ENCODE results near the gene CCL11. TPM values are rescaled to one million over a fixed set of nuclear protein-coding genes. Genes with fewer than 3 reads are reported as not detected.

Gene CCL11
- polyA plus RNA-seq, 1 donor from 2014 or later = not detected

DNA sequence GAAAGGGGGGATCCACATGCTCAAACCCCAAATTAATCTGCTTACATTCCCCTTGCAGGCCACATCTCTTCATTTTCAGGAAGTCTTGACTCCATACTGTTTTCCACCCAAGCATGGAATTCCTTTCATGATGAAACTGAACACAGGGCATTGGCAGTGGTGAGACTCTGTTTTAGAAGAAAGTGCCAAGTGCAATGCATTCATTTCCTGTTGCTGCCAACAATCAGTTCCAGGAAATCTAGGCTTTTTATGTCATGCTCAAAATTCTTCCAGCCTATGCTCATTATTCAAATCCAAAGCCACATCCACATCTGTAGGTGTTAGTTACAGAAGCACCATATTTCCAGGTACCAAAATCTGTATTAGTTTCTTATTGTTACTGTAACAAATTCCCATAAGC is 26.4 kb upstream of the CCL11 start:
- TF ChIP-seq, protein P1, sequence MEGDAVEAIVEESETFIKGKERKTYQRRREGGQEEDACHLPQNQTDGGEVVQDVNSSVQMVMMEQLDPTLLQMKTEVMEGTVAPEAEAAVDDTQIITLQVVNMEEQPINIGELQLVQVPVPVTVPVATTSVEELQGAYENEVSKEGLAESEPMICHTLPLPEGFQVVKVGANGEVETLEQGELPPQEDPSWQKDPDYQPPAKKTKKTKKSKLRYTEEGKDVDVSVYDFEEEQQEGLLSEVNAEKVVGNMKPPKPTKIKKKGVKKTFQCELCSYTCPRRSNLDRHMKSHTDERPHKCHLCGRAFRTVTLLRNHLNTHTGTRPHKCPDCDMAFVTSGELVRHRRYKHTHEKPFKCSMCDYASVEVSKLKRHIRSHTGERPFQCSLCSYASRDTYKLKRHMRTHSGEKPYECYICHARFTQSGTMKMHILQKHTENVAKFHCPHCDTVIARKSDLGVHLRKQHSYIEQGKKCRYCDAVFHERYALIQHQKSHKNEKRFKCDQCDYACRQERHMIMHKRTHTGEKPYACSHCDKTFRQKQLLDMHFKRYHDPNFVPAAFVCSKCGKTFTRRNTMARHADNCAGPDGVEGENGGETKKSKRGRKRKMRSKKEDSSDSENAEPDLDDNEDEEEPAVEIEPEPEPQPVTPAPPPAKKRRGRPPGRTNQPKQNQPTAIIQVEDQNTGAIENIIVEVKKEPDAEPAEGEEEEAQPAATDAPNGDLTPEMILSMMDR (IDR thresholded peaks at IDR 0.05; ENCODE audit: poor library complexity, severe bottlenecking) = no peak
- TF ChIP-seq, protein P2, sequence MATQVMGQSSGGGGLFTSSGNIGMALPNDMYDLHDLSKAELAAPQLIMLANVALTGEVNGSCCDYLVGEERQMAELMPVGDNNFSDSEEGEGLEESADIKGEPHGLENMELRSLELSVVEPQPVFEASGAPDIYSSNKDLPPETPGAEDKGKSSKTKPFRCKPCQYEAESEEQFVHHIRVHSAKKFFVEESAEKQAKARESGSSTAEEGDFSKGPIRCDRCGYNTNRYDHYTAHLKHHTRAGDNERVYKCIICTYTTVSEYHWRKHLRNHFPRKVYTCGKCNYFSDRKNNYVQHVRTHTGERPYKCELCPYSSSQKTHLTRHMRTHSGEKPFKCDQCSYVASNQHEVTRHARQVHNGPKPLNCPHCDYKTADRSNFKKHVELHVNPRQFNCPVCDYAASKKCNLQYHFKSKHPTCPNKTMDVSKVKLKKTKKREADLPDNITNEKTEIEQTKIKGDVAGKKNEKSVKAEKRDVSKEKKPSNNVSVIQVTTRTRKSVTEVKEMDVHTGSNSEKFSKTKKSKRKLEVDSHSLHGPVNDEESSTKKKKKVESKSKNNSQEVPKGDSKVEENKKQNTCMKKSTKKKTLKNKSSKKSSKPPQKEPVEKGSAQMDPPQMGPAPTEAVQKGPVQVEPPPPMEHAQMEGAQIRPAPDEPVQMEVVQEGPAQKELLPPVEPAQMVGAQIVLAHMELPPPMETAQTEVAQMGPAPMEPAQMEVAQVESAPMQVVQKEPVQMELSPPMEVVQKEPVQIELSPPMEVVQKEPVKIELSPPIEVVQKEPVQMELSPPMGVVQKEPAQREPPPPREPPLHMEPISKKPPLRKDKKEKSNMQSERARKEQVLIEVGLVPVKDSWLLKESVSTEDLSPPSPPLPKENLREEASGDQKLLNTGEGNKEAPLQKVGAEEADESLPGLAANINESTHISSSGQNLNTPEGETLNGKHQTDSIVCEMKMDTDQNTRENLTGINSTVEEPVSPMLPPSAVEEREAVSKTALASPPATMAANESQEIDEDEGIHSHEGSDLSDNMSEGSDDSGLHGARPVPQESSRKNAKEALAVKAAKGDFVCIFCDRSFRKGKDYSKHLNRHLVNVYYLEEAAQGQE (IDR thresholded peaks at IDR 0.05; ENCODE audit: borderline replicate concordance) = no peak
- TF ChIP-seq EP300 (conservative IDR thresholded peaks at IDR 0.05; ENCODE audit: poor library complexity, severe bottlenecking) = no peak
- H4K20me1 ChIP-seq (ENCODE audit: insufficient read depth) = no peaks in the 10 kb centered on the region
- no peaks in the 10 kb centered on the region for H3K9me3 ChIP-seq (ENCODE audit: low read length)
- H3K4me3 ChIP-seq (ENCODE audit: low read length) = no peak overlapping the region
- H3K36me3 ChIP-seq (ENCODE audit: insufficient read depth, low read length) = no peaks in the 10 kb centered on the region
- H2AFZ ChIP-seq (ENCODE audit: low read depth, low read length) = no peak overlapping the region
- no peak overlapping the region for H3K27ac ChIP-seq (ENCODE audit: low read length)
- no peaks in the 10 kb centered on the region for H3K79me2 ChIP-seq (replicated peaks; ENCODE audit: insufficient read depth, low read length)
- no peak overlapping the region for H3K4me2 ChIP-seq (ENCODE audit: low read length)
- H3K27me3 ChIP-seq (ENCODE audit: insufficient read depth, low read depth, low read length) = no peaks in the 10 kb centered on the region
- no peaks in the 10 kb centered on the region for H3K9me2 ChIP-seq (ENCODE audit: insufficient read depth, low read length)
- H3F3A ChIP-seq (ENCODE audit: insufficient read depth, low read length, poor library complexity, severe bottlenecking) = peaks cover 3% of the 10 kb centered on the region
- H3K9ac ChIP-seq (ENCODE audit: low read length) = no peak overlapping the region

DNA sequence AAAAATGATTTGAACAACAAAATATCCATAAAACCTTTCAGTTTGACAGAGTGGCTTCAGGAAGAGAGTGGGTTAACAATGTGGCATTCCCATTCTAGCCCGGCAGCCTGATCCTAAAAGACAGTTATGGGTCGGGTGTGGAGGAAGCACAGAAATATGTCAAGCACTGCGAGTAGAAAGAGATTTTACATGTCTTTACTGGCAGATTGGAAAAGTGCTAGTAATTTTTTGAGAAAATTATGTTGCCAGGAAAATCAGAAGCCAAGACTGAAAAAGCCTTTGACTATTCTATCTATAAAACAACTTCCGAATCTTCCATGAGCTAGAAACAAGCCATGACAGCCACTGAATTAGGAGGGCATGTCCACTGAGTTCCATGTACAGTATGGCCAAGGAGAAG is 24.7 kb upstream of the CCL11 start:
- H3K9me3 ChIP-seq (ENCODE audit: low read length) = no peaks in the 10 kb centered on the region
- no peak overlapping the region for H2AFZ ChIP-seq (ENCODE audit: low read depth, low read length)
- no peaks in the 10 kb centered on the region for H3K9me2 ChIP-seq (ENCODE audit: insufficient read depth, low read length)
- H3K36me3 ChIP-seq (ENCODE audit: insufficient read depth, low read length) = no peaks in the 10 kb centered on the region
- no peak overlapping the region for H3K4me3 ChIP-seq (ENCODE audit: low read length)
- H3K79me2 ChIP-seq (replicated peaks; ENCODE audit: insufficient read depth, low read length) = no peaks in the 10 kb centered on the region
- H3K27ac ChIP-seq (ENCODE audit: low read length) = no peak overlapping the region
- no peaks in the 10 kb centered on the region for H3K27me3 ChIP-seq (ENCODE audit: insufficient read depth, low read depth, low read length)
- H3K4me2 ChIP-seq (ENCODE audit: low read length) = no peak overlapping the region
- H3F3A ChIP-seq (ENCODE audit: insufficient read depth, low read length, poor library complexity, severe bottlenecking) = no peaks in the 10 kb centered on the region
- TF ChIP-seq TAF1 (IDR thresholded peaks at IDR 0.05; ENCODE audit: low read depth) (no peak), SMC3 (conservative IDR thresholded peaks at IDR 0.05; ENCODE audit: poor library complexity) (no peak), POLR2AphosphoS5 (IDR thresholded peaks at IDR 0.05) (no peak), RAD21 (conservative IDR thresholded peaks at IDR 0.05) (no peak), MXI1 (conservative IDR thresholded peaks at IDR 0.05; ENCODE audit: poor library complexity, severe bottlenecking) (no peak), EZH2 (IDR thresholded peaks at IDR 0.05; ENCODE audit: borderline replicate concordance, insufficient read depth, low read length, poor library complexity, severe bottlenecking) (no peak), EP300 (conservative IDR thresholded peaks at IDR 0.05; ENCODE audit: poor library complexity, severe bottlenecking) (no peak)
- TF ChIP-seq, protein P2 (IDR thresholded peaks at IDR 0.05; ENCODE audit: borderline replicate concordance) = no peak
- TF ChIP-seq, protein P1 (IDR thresholded peaks at IDR 0.05; ENCODE audit: poor library complexity, severe bottlenecking) = no peak
- H4K20me1 ChIP-seq (ENCODE audit: insufficient read depth) = no peaks in the 10 kb centered on the region
- no peak overlapping the region for H3K9ac ChIP-seq (ENCODE audit: low read length)

All from neural cell (in vitro differentiated cells).